ENCODE results near the gene WDR6. TPM values are rescaled to one million over a fixed set of nuclear protein-coding genes. Genes with fewer than 3 reads are reported as not detected.

Gene WDR6
- total and polyA plus RNA-seq, 2 experiments from 2014 or later: 76.5 to 156 TPM

DNA sequence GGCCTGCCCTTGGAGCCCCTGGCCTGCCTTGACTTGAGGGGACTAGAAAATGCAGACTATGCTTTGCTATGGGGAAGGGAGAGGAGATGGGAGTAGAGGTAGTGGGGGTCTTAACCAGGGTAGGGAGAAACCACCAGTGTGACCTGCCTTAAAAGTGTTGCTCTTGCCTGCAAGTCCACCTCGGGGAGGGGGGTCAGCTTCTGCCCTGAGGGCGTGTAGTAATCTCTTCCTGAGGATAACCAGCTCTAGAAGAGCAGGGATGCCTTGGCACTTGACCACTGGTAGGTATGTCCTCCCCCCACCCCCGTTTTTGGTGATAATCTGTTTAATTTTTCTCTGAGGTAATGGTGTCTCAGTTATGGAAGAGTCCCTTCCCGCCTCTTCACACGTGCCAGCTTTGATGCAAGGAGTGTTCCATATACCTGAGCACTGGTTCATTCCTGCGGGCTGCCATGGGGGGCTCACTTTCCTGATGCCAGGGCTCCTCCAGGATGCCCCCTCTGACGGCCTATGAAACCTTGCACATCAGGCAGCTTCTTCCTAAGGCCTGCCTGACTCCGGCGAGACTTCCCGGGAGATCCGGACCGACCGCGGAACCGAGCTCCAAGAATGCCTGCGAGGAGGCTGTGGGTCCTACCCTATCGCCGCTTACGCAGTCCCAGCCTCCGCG is 17.9 kb upstream of the WDR6 start:
- H3K4me3 Mint-ChIP-seq: peak overlapping the region; percentile 93
- TF ChIP-seq EZH2phosphoT487 (IDR thresholded peaks at IDR 0.05; ENCODE audit: unreplicated experiment) (no peak), JUNB (IDR thresholded peaks at IDR 0.05; ENCODE audit: unreplicated experiment) (no peak), POLR2AphosphoS5 (IDR thresholded peaks at IDR 0.05; ENCODE audit: low read depth) (no peak), STAT1 (IDR thresholded peaks at IDR 0.05; ENCODE audit: unreplicated experiment) (no peak), ZNF331 (CRISPR knock-in tag; IDR thresholded peaks at IDR 0.05; ENCODE audit: low read depth) (no peak), ZNF114 (CRISPR knock-in tag; IDR thresholded peaks at IDR 0.05) (no peak), CREB1 (CRISPR knock-in tag; IDR thresholded peaks at IDR 0.05; ENCODE audit: low read depth) (no peak; the same call in 1 of the 2 replicates), NANOG (IDR thresholded peaks at IDR 0.05; ENCODE audit: borderline replicate concordance) (no peak), EZH2 (IDR thresholded peaks at IDR 0.05; ENCODE audit: low read depth, unreplicated experiment) (no peak)
- TF ChIP-seq, protein P1, sequence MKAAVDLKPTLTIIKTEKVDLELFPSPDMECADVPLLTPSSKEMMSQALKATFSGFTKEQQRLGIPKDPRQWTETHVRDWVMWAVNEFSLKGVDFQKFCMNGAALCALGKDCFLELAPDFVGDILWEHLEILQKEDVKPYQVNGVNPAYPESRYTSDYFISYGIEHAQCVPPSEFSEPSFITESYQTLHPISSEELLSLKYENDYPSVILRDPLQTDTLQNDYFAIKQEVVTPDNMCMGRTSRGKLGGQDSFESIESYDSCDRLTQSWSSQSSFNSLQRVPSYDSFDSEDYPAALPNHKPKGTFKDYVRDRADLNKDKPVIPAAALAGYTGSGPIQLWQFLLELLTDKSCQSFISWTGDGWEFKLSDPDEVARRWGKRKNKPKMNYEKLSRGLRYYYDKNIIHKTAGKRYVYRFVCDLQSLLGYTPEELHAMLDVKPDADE (IDR thresholded peaks at IDR 0.05): no peak
- TF ChIP-seq, protein P2, sequence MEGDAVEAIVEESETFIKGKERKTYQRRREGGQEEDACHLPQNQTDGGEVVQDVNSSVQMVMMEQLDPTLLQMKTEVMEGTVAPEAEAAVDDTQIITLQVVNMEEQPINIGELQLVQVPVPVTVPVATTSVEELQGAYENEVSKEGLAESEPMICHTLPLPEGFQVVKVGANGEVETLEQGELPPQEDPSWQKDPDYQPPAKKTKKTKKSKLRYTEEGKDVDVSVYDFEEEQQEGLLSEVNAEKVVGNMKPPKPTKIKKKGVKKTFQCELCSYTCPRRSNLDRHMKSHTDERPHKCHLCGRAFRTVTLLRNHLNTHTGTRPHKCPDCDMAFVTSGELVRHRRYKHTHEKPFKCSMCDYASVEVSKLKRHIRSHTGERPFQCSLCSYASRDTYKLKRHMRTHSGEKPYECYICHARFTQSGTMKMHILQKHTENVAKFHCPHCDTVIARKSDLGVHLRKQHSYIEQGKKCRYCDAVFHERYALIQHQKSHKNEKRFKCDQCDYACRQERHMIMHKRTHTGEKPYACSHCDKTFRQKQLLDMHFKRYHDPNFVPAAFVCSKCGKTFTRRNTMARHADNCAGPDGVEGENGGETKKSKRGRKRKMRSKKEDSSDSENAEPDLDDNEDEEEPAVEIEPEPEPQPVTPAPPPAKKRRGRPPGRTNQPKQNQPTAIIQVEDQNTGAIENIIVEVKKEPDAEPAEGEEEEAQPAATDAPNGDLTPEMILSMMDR (conservative IDR thresholded peaks at IDR 0.05; ENCODE audit: low read depth in 2 of 2): no peak
- TF ChIP-seq, protein P3, sequence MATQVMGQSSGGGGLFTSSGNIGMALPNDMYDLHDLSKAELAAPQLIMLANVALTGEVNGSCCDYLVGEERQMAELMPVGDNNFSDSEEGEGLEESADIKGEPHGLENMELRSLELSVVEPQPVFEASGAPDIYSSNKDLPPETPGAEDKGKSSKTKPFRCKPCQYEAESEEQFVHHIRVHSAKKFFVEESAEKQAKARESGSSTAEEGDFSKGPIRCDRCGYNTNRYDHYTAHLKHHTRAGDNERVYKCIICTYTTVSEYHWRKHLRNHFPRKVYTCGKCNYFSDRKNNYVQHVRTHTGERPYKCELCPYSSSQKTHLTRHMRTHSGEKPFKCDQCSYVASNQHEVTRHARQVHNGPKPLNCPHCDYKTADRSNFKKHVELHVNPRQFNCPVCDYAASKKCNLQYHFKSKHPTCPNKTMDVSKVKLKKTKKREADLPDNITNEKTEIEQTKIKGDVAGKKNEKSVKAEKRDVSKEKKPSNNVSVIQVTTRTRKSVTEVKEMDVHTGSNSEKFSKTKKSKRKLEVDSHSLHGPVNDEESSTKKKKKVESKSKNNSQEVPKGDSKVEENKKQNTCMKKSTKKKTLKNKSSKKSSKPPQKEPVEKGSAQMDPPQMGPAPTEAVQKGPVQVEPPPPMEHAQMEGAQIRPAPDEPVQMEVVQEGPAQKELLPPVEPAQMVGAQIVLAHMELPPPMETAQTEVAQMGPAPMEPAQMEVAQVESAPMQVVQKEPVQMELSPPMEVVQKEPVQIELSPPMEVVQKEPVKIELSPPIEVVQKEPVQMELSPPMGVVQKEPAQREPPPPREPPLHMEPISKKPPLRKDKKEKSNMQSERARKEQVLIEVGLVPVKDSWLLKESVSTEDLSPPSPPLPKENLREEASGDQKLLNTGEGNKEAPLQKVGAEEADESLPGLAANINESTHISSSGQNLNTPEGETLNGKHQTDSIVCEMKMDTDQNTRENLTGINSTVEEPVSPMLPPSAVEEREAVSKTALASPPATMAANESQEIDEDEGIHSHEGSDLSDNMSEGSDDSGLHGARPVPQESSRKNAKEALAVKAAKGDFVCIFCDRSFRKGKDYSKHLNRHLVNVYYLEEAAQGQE (IDR thresholded peaks at IDR 0.05; ENCODE audit: unreplicated experiment): no peak
- TF ChIP-seq, protein P4, sequence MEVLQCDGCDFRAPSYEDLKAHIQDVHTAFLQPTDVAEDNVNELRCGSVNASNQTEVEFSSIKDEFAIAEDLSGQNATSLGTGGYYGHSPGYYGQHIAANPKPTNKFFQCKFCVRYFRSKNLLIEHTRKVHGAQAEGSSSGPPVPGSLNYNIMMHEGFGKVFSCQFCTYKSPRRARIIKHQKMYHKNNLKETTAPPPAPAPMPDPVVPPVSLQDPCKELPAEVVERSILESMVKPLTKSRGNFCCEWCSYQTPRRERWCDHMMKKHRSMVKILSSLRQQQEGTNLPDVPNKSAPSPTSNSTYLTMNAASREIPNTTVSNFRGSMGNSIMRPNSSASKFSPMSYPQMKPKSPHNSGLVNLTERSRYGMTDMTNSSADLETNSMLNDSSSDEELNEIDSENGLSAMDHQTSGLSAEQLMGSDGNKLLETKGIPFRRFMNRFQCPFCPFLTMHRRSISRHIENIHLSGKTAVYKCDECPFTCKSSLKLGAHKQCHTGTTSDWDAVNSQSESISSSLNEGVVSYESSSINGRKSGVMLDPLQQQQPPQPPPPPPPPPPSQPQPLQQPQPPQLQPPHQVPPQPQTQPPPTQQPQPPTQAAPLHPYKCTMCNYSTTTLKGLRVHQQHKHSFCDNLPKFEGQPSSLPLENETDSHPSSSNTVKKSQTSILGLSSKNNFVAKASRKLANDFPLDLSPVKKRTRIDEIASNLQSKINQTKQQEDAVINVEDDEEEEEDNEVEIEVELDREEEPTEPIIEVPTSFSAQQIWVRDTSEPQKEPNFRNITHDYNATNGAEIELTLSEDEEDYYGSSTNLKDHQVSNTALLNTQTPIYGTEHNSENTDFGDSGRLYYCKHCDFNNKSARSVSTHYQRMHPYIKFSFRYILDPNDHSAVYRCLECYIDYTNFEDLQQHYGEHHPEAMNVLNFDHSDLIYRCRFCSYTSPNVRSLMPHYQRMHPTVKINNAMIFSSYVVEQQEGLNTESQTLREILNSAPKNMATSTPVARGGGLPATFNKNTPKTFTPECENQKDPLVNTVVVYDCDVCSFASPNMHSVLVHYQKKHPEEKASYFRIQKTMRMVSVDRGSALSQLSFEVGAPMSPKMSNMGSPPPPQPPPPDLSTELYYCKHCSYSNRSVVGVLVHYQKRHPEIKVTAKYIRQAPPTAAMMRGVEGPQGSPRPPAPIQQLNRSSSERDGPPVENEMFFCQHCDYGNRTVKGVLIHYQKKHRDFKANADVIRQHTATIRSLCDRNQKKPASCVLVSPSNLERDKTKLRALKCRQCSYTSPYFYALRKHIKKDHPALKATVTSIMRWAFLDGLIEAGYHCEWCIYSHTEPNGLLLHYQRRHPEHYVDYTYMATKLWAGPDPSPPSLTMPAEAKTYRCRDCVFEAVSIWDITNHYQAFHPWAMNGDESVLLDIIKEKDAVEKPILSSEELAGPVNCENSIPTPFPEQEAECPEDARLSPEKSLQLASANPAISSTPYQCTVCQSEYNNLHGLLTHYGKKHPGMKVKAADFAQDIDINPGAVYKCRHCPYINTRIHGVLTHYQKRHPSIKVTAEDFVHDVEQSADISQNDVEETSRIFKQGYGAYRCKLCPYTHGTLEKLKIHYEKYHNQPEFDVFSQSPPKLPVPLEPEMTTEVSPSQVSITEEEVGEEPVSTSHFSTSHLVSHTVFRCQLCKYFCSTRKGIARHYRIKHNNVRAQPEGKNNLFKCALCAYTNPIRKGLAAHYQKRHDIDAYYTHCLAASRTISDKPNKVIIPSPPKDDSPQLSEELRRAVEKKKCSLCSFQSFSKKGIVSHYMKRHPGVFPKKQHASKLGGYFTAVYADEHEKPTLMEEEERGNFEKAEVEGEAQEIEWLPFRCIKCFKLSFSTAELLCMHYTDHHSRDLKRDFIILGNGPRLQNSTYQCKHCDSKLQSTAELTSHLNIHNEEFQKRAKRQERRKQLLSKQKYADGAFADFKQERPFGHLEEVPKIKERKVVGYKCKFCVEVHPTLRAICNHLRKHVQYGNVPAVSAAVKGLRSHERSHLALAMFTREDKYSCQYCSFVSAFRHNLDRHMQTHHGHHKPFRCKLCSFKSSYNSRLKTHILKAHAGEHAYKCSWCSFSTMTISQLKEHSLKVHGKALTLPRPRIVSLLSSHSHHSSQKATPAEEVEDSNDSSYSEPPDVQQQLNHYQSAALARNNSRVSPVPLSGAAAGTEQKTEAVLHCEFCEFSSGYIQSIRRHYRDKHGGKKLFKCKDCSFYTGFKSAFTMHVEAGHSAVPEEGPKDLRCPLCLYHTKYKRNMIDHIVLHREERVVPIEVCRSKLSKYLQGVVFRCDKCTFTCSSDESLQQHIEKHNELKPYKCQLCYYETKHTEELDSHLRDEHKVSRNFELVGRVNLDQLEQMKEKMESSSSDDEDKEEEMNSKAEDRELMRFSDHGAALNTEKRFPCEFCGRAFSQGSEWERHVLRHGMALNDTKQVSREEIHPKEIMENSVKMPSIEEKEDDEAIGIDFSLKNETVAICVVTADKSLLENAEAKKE (CRISPR knock-in tag; IDR thresholded peaks at IDR 0.05): no peak
- peak overlapping the region; percentile 94; the same call in 1 of the 2 replicates for H2AFZ ChIP-seq
- peak overlapping the region; percentile 96 for H3K27ac Mint-ChIP-seq
- H3F3A ChIP-seq (replicated peaks; ENCODE audit: low read depth): 0 out of 2 replicates have a peak, but pooled peaks cover 4% of the 10 kb centered on the region
- DNase-seq (ENCODE audit: low spot score) (no peak), ATAC-seq (peak; percentile 14)
- peak overlapping the region; percentile 97 for H3K4me2 ChIP-seq
- H3K4me3 ChIP-seq: peak overlapping the region; percentile 91
- H3K27ac ChIP-seq (ENCODE audit: low read depth): peak overlapping the region; percentile 86
- H3K4me1 ChIP-seq (ENCODE audit: insufficient read depth): peaks cover 14% of the 10 kb centered on the region; the same call in 1 of the 2 replicates
- peaks cover 19% of the 10 kb centered on the region for H3K4me1 Mint-ChIP-seq
- H3K36me3 Mint-ChIP-seq (ENCODE audit: low read depth): peaks cover 36% of the 10 kb centered on the region
- H3K9me3 Mint-ChIP-seq: no peaks in the 10 kb centered on the region
- H3K27me3 Mint-ChIP-seq (ENCODE audit: insufficient read depth, low read depth, poor library complexity): peaks cover 22% of the 10 kb centered on the region
- H3K9me2 ChIP-seq (ENCODE audit: insufficient read depth): no peaks in the 10 kb centered on the region
- peaks cover 14% of the 10 kb centered on the region for H4K20me1 ChIP-seq (replicated peaks; ENCODE audit: insufficient read depth)
- no peaks in the 10 kb centered on the region for H3K27me3 ChIP-seq (ENCODE audit: insufficient read depth)
- H3K79me2 ChIP-seq (replicated peaks; ENCODE audit: insufficient read depth): peaks cover 18% of the 10 kb centered on the region
- no peaks in the 10 kb centered on the region; the same call in 1 of the 2 replicates for H3K36me3 ChIP-seq (ENCODE audit: insufficient read depth)
